HK-2 (cell line): ENCODE measurements around the gene TNS3.
"Not testable (repeated sequence)": the region's sequence is repeated elsewhere in the genome, so short reads cannot be mapped to it uniquely, and the experiment has no call there.

ENCODE experiments used
- DNase-seq: peaks from one replicate; pipeline ENCODE4 v3.0.0-alpha.2; 2018; ENCODE audit not compliant: unreplicated experiment

Gene TNS3

DNA sequence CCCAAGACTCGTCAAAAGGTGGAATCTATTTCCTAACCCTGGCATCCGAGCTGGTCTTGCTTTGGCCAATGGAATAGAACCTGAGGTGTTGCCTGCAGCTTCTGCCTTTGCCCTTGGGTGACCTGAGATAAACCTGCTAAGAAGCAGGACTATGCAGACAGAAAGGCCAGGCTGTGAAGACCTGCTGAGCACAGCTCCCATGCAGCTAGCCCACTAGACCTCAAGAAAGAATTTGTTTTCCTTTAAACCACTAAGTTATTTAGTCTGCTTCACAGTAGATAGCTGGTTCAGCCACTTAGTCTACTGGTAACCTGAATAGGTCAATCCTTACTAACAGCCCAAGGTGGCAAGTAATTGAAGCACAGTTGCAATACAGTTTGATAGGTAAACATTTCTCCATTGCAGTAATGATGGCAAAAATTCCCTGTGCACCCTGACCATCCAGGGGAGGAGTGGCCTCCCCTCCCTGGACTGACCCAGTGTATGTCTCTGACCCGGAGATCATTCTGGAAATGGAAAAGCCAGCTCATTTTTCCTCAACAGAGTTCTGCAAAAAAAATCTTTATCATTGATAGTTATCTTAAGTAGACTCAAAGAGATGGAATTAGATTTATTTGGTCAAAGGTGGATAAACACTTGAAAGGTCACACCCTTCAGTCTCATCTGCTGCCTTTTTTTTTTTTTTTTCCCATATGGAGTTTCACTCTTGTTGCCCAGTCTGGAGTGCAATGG is 20.0 kb downstream of the TNS3 start:
- no peak for DNase-seq

DNA sequence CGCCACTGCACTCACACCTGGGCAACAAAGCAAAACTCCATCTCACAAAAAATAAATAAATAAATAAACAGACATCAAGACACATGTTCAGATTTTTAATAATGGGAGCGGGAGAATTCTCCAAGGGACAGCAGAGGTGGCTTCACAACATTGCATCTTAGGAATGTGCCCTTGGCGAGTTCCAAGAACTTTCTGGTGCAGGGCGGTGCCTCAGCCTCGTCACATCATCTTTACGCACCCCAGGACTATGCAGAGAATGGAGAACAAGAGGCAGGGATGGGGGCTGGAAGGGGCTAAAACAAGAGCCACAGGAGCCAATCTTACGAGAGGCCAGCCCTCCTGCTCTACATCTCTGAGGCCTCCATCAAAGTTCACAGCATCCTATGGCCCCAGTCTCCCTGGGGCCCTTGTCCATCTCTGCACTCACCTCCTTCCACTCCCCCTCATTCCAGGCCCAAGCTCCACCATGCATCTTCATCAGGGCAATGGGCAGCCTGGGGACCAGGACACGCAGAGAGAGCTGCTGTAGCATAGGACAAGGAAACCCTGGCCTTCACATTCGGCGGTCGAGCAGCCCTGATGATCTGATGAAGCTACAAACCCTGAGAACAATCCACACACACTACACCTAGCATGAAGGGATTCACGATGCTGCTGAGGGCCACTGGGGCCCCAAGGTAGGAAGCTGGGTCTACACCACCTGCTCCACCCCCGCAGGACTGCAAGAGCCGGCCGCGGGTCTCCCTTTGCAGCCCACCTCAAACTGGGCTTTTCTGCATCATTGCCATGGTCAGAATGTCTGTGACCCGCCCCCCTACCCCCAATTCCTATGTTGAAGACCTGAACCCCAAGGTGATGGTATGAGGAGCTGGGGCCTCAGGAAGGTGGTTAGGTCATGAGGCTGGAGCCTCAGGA is 22.3 kb downstream of the TNS3 start:
- no peak for DNase-seq

DNA sequence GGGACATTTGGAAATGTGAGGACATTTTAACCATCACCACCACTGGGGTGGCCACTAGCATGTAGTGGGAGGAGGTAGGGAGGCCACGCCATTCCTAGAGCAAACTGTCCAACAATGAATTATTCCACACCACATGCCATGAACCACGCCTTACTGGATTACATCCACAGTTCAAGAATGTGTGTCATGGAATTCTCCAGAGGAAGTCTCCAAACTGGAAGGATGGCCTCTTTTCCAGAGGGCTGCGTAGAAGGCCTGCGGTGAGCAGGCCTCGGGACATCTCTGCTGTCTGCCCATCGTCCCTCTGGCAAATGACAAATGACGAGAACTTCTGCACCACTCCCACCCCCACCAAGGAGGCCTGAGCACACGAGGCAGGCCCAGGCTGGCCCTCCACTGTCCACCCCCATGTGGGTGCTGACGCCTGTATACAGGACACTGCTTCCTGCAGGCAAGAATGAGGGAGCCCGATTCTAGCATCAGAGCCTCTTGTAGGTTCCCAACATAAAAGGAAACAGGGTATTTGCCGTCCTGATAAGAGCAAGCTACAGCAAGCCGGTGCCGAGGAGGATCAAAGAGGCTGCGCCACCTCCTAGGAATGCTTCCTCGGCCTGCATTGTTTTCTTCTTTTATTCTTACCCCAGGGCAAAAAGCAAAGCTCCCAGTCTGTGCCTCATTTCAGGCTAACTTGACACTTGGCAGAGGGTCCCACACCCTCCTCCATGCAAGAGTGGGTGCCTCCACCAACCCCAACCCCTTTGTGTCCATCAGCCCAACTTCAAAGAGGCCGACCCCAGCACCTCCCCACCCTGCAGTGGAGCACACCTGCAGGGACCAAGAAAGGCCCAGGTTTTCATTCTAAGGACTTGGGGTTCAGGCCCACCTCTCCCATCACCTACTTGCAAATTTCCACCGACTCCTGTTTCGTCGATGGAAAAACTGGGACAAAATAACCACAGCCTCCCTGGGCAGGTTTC is 23.9 kb downstream of the TNS3 start:
- DNase-seq, result no peak

DNA sequence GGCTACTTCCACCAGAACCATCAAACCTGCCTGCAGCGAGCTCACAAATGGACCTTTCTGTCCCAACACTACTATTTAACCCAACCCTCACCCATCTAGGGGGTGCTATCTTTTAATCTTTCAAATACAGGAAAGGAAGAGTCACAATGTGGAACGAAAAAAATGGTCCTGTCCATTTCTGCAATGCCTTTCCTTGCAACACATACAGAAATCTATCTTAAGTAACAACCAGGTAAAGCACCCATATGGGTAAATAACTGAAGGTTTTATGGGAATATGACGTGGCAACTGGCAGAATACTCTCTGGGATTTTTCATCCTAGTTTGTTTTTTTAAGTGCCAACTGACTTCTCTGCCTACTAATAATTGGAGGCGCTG is 24.6 kb downstream of the TNS3 start:
- no peak for DNase-seq

DNA sequence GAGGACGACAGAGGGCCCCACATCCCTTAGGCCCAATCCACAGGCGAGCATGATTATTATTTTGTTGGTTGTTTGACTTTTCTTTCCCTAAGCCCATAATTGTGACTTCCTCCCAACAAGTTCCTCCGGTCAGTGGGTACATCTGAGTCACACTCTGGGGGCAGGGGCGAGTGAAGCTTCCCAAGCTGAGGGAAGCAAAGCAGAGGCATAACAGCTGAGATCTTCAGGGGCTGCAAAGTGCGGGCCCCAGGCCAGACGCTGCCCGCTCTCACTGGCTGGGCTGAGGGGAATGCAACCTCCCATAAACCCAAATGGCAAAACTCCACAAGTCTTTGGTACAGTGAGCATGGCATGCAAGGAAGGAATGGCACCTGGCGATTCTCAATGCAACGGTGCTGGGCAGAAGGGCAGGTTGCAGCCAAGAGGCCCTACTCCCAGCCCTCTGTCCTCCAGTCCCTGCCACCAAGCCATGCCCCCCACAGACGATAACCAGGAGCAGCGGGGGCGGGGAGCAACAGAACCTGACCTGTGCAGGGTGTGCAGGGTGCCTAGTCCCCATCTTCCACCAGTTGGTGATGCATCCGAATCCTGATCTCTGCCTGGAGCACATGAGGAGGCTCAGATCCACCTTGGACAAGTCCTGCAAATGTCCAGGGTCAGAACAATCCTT is 25.3 kb downstream of the TNS3 start:
- no peak for DNase-seq

DNA sequence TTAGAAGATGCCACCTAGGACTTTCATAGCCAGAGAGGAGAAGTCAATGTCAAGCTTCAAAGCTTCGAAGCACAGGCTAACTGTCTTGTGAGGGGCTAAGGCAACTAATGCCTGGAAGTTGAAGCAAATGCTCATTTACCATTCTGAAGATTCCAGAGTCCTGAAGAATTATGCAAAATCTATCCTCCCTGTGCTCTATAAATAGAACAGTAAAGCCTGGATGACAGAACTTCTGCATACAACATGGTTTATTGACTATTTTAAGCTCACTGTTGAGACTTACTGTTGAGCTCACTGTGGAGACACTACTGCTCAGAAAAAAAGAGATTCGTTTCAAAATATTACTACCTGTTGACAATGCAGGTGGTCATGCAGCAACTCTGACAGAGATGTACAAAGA is 28.6 kb downstream of the TNS3 start:
- no peak for DNase-seq

DNA sequence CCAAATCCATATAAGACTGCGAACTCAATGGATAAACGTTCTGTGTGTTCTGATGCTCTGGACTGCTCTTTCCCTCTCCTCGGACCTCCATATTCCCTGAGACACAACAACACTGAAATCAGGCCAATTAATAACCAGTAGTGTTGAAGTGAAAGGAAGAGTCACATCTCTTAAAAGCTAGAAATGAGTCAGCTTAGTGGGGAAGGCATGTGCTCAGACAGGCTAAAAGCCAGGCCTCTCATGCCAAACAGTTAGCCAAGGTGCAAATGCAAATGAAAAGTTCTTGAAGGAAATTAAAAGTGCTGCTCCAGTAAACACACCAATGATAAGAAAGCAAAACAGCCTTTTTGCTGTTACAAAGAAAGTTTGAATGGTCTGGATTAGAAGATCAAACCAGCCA is 29.3 kb downstream of the TNS3 start:
- DNase-seq, result no peak

DNA sequence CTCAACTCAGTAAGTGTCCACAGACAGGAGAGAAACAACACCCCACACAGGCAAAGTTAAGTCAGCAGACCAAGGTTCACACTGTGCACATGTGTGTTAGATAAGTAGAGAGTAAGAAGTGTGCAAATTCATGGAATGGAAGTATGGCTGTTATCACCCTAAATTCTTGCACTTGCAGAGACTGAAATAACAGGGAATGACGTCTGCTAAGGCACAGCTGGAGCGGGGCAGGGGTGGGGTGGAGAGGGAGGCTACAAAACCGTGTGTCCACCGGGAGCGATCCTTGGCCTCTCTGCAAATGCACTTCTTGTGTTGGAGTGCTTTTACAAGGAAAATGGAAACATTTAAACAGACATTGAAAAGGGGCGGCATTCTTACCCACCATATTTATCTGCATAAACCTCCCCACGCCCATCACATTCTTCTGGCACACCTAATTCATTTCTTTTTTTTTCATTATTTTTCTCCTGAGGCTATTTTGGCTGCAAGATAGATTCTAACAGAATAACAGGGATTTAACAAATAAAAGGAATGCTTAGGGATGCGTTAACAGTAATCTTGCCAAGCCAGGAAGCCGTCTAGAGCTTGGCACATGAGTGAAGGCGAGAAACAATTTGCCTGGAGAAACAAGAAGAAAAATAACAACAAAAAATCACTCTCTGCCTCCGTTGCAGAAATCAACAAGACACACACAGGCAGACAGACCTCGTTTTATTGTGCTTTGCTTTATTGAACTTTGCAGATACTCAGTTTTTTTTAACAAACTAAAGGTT is 30.1 kb downstream of the TNS3 start:
- DNase-seq, result no peak

DNA sequence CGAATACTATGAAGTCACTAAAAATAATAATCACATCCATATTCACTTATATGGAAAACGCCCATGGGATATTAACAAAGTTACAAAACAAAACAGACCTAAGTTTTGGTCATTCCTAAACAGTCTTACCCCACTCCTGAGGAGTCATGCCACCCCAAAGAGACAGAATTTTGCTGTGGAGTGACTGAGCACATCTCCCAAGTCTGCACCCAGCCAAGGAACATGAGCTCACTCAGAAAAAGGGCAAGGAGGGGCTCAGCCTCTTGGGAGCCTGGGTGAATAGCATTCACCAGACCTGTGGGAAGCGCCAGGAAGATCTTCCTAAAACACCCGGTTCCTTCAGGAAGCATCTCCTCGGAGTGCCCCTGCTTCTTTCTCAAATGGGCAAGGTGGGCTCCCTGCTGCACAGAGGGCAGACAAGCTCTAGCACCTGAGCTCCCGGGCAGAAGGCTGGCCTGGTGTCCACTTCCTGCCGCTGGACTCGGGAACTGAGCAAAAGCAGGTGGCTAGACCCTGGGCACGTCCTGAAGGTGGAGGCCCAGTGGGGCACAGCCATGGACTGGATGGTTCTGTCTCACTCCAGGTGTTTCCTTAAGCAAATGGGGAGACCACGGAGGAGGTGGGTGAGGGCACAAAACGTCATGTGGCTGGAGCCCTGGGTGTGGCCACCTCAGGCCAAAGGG is 31.0 kb downstream of the TNS3 start:
- DNase-seq, result no peak

DNA sequence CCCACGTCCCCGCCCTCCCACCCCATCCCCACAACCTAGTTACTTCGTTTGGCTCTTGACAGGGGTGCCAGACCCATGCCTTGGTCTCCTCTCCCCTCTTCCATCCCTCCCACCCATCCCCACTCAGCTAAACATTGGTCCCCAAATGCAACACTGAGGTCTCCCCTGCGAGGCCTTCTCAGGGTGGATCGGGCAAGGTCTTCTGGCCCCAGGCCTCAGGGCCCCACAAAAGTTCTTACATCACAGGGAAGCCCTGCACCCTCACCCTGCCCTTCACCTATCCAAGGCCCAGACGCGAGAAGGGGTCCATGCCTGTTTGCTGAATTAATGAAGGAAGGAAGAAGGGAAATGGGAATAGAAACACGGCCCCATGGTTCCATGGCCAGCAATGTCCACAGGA is 32.0 kb downstream of the TNS3 start:
- DNase-seq, result no peak

DNA sequence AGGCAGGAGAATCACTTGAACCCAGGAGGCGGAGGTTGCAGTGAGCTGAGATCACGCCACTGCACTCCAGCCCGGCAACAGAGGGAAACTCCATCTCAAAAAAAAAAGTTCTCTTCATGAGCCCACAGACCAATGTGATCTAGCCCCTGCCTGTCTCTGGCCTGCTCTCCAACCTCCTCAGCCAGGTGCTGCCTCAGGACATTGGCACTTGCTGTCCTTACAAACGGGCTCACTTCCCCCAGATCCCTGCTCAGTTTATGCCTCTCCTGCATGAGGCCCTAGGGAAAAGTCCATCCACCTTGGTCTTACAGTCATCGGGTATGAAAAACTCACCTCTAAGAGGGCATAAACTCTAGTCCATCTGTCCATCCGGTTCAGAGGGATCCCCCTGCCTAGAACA is 32.5 kb downstream of the TNS3 start:
- no peak for DNase-seq

DNA sequence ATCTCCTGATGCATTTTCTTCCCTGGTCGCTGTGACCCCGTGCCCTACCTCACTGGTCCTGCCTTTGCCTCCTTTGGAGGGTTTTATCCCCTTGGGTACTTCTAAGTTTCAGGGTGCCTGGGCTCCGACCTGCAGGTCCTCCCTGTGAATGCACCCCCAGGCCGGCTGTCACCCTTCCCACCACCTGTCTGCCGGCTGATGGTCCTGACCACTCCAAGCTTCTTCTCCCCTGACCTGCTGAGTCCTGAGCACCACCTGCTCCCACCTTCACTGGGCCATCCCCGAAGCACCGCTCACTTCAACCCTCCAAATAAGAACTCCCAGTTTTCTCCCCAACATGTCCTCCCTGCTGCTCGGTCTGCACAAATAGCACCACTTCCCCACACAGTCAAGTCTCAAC is 33.4 kb downstream of the TNS3 start:
- no peak for DNase-seq

DNA sequence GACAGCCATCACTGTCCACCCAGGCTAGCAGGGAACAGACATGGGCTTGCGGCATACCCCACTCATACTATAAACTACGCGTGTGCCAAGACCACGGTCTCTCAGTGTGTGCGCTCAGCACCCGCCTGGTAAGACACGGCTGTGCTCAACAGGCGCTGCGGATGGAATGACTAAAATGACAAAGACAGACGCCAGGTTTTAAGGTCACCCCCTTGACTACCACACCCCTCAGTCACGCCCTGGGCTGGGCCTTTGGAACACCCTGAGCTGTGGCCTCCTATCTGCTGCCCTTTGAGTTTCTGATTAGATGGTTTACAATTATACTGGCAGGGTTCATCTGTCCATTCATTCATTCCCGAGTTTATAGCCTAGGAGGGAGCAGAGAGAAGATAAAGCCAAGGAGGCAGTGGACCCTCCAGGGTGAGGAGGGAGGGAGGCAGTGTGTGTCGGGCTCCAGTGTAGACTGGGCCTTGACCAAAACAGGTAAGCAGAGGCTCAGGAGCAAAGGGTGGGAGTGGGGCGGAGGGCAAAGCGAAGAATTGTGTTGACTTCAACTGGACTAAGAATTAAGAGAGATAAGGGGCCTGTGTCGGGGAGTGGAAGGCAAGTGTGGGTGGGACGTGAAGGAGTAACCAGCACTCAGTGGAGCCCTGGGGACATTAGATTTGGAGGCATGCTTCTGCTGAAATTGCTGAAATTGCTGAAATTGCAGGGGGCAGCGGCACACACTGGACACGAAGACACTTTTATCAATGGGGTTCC is 35.0 kb downstream of the TNS3 start:
- DNase-seq, result no peak

DNA sequence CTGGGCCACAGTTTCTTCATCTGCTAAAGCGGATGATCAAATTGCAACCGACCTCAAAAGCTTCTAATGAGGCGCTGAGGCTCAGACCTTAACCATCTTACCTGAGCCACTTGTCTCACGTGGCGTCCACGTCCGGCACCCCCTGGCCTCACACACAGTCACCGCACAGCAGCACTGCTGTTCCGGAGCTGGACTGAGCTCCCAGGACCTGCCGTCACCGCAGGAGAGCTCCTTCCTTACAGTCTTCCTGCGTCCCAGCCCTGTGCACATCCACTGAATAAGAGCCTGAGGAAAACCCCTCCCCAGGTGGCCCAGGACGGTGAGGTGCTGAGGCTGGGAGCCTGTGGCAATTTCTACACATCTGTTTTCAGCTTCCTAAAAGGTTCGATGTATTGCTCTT is 35.7 kb downstream of the TNS3 start:
- DNase-seq, result no peak

DNA sequence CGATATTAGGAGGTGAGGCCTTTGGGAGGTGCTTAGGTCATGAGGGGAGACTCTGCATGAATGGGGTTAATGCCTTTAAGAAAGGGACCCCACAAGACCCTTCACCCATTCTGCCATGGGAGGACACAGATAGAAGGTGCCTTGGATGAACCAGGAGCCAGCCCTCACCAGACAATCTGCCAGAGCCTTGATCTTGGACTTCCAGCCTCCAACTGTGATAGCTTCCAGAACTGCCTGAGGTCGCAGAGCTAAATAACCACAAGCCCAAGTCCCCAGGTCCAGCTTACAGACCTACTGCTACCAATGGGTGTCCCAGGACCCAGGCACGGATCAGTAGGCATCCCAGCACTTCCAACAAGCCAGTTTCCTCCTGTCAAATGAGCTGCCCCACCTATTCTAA is 37.5 kb downstream of the TNS3 start:
- no peak for DNase-seq

DNA sequence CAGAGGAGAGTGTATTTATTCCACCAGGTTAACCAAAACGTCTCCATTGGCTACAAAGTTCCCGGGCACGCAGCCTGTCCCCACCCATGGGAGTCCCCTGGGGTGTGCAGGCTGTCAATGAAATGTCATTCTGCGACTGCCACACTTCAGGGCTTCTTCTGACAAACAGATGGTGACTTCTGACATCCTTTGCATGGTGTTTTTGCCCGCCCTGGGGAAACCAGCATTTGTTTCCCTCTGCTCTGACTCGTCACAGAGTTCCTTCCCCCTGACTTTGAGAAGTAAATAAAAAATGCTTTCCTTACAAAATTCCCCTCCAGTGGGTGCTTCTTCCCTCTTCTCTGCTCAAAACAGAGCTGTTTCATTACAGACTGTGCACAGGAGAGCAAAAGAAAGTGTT is 38.2 kb downstream of the TNS3 start:
- DNase-seq, result no peak

DNA sequence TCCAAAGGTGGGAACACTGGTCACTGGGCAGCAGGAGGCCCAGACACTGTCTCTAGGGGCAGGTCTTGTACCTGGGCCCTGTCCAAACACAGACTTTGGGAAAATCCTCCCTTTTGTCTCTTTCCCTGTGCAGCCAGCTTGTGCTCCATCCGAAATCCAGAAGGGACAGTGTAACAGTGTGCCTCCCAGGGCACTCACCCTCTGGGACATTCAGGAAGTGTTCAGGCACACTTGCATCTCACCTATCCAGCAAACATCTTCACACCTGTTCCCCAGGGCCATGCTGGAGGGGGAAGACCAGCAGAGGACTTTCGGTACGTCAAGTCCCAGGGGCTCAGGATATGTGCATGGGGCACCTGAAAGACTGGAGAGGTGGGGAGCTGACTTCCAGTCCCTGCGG is 38.9 kb downstream of the TNS3 start:
- no peak for DNase-seq

DNA sequence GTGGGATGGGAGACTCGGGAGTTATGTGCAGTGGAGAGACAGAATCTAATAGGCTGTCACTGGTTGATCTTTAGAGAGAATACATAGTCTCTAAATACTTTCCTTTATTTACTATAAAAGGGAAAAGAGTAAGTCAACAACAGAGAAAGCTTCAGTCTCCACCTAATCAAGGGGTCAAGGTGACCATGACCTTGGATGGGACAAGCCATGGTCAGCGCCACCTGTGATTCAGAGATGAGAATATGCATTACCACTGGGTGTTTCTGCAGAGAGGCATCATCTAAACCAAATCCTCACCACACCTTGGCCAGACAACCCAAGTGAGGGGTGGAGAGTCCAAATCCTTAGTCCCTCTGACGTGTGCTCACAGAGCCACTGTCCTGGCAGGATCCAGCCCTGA is 39.9 kb downstream of the TNS3 start:
- DNase-seq, result no peak

DNA sequence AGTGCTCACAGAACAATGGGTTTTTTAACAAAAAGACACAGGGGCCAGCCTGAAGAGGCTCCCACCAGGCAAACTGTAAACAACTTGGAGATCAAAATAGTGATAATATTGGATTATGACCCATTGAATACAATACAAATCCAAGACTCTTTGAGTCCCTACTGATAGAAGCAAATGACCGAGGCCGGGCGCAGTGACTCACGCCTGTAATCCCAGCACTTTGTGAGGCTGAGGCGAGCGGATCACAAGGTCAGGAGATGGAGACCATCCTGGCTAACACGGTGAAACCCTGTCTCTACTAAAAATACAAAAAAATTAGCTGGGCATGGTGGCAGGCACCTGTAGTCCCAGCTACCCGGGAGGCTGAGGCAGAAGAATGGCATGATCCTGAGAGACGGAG is 40.4 kb downstream of the TNS3 start:
- DNase-seq, result not testable (repeated sequence)
